OCI-LY1 (cell line): ENCODE results near the gene SLC9A6.

Experiments used
- H2AFZ ChIP-seq: fragments of 200-600 bp; sonication (generic), shearing (Covaris generic); 2 replicates; pipeline ENCODE4 v1.6.0; 2014; ENCODE audit warnings: antibody characterized with exemption, mild to moderate bottlenecking, low read length
- H3F3A ChIP-seq: fragments of 200-600 bp; sonication (generic), shearing (Covaris generic); 2 replicates; pipeline ENCODE4 v1.6.0; 2014; ENCODE audit warnings: mild to moderate bottlenecking, antibody characterized with exemption, low read length, moderate library complexity; ENCODE audit not compliant: insufficient read depth
- H3K27ac ChIP-seq: fragments of 200-600 bp; sonication (generic); 2 replicates; pipeline ENCODE4 v1.5.1; 2014; ENCODE audit warnings: low read length, mixed run types, mild to moderate bottlenecking, low read depth; ENCODE audit not compliant: poor library complexity, severe bottlenecking
- H3K27me3 ChIP-seq: fragments of 200-600 bp; sonication (generic); 2 replicates; pipeline ENCODE4 v1.6.0; 2014; ENCODE audit warnings: antibody characterized with exemption, mild to moderate bottlenecking, low read length, moderate library complexity; ENCODE audit not compliant: insufficient read depth
- H3K36me3 ChIP-seq: fragments of 200-600 bp; sonication (generic); 2 replicates; pipeline ENCODE4 v1.6.1; 2014; ENCODE audit warnings: mild to moderate bottlenecking, antibody characterized with exemption, low read length, moderate library complexity, mixed read lengths; ENCODE audit not compliant: insufficient read depth
- H3K4me1 ChIP-seq: fragments of 200-600 bp; sonication (generic); 2 replicates; pipeline ENCODE4 v1.5.1; 2014; ENCODE audit warnings: mild to moderate bottlenecking, low read length, moderate library complexity; ENCODE audit not compliant: insufficient read depth, severe bottlenecking
- H3K4me2 ChIP-seq: fragments of 200-600 bp; sonication (generic), shearing (Covaris generic); 2 replicates; pipeline ENCODE4 v1.6.1; 2014; ENCODE audit warnings: low read length
- H3K4me3 ChIP-seq: fragments of 200-600 bp; sonication (generic); 2 replicates; pipeline ENCODE4 v1.5.1; 2014; ENCODE audit warnings: low read length, low read depth, mild to moderate bottlenecking, mixed read lengths; ENCODE audit not compliant: poor library complexity, severe bottlenecking
- H3K79me2 ChIP-seq: fragments of 200-600 bp; shearing (Covaris generic); 2 replicates; pipeline ENCODE4 v1.6.1; 2016; ENCODE audit warnings: mixed run types, low read length, mixed read lengths; ENCODE audit not compliant: insufficient read depth
- H3K9ac ChIP-seq: fragments of 200-600 bp; sonication (generic), shearing (Covaris generic); 2 replicates; pipeline ENCODE4 v1.6.1; 2014; ENCODE audit warnings: mild to moderate bottlenecking, low read length, mixed read lengths
- H3K9me2 ChIP-seq: fragments of 200-600 bp; sonication (generic), shearing (Covaris generic); 2 replicates; pipeline ENCODE4 v1.6.1; 2014; ENCODE audit warnings: low read depth, mild to moderate bottlenecking, low read length, mixed read lengths
- H3K9me3 ChIP-seq: fragments of 200-600 bp; shearing (Covaris generic); 2 replicates; pipeline ENCODE4 v1.6.1; 2014; ENCODE audit warnings: low read length, mixed read lengths
- H4K20me1 ChIP-seq: fragments of 200-600 bp; sonication (generic), shearing (Covaris generic); 2 replicates; pipeline ENCODE4 v1.6.0; 2016; ENCODE audit warnings: mild to moderate bottlenecking, low read length; ENCODE audit not compliant: insufficient read depth
- CTCF ChIP-seq: fragments of 200-600 bp; sonication (generic), shearing (Covaris generic); IDR thresholded peaks from 2 replicates; pipeline ENCODE4 v1.5.1; 2017; ENCODE audit warnings: mild to moderate bottlenecking, antibody characterized with exemption, low read length, moderate library complexity, mixed read lengths
- EZH2 ChIP-seq: fragments of 200-600 bp; sonication (generic), shearing (Covaris generic); IDR thresholded peaks from 2 replicates; pipeline ENCODE4 v1.8.0; 2017; ENCODE audit warnings: borderline replicate concordance, mixed run types, mild to moderate bottlenecking, antibody characterized with exemption, low read length, moderate library complexity, mixed read lengths

Gene SLC9A6

GRCh38 chrX:135985157-135985972, at the start of gene SLC9A6:
Gene SLC9A6 (plus strand): TSS chrX:135985435. CDS start chrX:135985659, 224 bp downstream.
- Histone ChIP-seq H3F3A (no peaks in the 10 kb centered on the region), H3K36me3 (no peaks in the 10 kb centered on the region), H3K27ac (peak within 1 kb of the TSS; percentile 66), H3K9me3 (no peaks in the 10 kb centered on the region), H4K20me1 (no peaks in the 10 kb centered on the region), H3K27me3 (no peaks in the 10 kb centered on the region), H3K4me1 (peaks cover 24% of the 10 kb centered on the region), H3K9me2 (no peaks in the 10 kb centered on the region), H3K9ac (peak within 1 kb of the TSS; percentile 86), H3K79me2 (peaks cover 3% of the 10 kb centered on the region; the same call in 1 of the 2 replicates), H2AFZ (peak within 1 kb of the TSS; percentile 74), H3K4me2 (peak within 1 kb of the TSS; percentile 95), H3K4me3 (peak within 1 kb of the TSS; percentile 94)
- TF ChIP-seq CTCF = no peak
- no peak for TF ChIP-seq EZH2

- Histone ChIP-seq H3K9me2 (no peaks in the 10 kb centered on the region), H3K79me2 (no peaks in the 10 kb centered on the region), H3K9ac (no peak overlapping the region), H3F3A (no peaks in the 10 kb centered on the region), H3K4me1 (no peaks in the 10 kb centered on the region), H3K27ac (no peak overlapping the region), H3K4me2 (no peak overlapping the region), H3K27me3 (no peaks in the 10 kb centered on the region), H2AFZ (no peak overlapping the region), H3K9me3 (no peaks in the 10 kb centered on the region), H3K36me3 (no peaks in the 10 kb centered on the region), H4K20me1 (no peaks in the 10 kb centered on the region), H3K4me3 (no peak overlapping the region)
- no peak for TF ChIP-seq EZH2
- TF ChIP-seq CTCF = no peak
Observed at GRCh38 chrX:135944486-135944885, 40.7 kb upstream of the SLC9A6 start.

- H3K9ac ChIP-seq = no peak overlapping the region
- no peak overlapping the region for H3K4me3 ChIP-seq
- H3K4me2 ChIP-seq = no peak overlapping the region
- H2AFZ ChIP-seq = no peak overlapping the region
- no peaks in the 10 kb centered on the region for H3F3A ChIP-seq
- TF ChIP-seq EZH2 (no peak), CTCF (no peak)
- no peaks in the 10 kb centered on the region for H3K36me3 ChIP-seq
- H3K79me2 ChIP-seq = no peaks in the 10 kb centered on the region
- no peaks in the 10 kb centered on the region for H4K20me1 ChIP-seq
- H3K4me1 ChIP-seq = no peaks in the 10 kb centered on the region
- no peak overlapping the region for H3K27ac ChIP-seq
- no peaks in the 10 kb centered on the region for H3K27me3 ChIP-seq
- H3K9me3 ChIP-seq = no peaks in the 10 kb centered on the region
- H3K9me2 ChIP-seq = no peaks in the 10 kb centered on the region
Observed at GRCh38 chrX:135951291-135951690, 33.9 kb upstream of the SLC9A6 start.
